ENCODE results near the gene INKA1.

The INKA1 gene

DNA sequence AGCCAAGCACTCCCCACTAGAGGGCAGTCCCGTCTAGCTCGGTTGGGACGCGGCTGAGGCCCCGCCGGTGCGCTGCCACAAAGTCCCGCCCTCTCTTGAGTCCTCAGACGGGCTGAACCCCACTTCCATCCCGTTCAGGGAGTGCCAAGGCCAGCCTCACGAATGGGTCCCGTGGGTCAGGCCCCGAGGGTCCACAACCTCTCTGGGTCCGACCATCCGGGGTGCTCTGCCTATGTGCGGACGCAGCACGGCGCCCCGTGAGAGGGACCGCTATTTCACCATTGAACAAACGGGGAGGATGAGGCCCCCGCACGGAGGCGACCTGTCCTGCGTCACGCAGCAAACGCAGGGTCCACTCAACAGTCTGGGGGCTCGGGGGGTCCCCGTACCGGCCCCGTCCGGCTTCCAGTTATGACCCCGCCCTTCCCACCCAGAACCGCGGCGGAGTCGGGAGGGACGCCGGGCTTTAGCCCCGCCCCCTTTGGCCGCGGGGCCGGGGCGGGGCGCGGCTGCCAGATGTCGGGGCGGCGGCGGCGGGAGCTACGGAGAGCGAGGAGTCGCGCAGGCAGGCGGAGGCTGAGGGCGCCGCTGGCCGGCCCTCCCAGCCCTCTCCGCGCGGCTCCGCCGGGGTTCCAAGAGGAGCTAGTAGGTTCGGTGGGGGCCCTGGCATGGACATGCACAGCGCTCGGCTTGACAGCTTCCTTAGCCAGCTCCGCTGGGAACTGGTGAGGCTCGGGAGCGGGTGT lies at the start of gene INKA1:
TSS of gene INKA1 (plus strand) at position 543 of the 746 bp plus-strand sequence. CDS start at position 675, 132 bp downstream.
- TF ChIP-seq, protein P1, sequence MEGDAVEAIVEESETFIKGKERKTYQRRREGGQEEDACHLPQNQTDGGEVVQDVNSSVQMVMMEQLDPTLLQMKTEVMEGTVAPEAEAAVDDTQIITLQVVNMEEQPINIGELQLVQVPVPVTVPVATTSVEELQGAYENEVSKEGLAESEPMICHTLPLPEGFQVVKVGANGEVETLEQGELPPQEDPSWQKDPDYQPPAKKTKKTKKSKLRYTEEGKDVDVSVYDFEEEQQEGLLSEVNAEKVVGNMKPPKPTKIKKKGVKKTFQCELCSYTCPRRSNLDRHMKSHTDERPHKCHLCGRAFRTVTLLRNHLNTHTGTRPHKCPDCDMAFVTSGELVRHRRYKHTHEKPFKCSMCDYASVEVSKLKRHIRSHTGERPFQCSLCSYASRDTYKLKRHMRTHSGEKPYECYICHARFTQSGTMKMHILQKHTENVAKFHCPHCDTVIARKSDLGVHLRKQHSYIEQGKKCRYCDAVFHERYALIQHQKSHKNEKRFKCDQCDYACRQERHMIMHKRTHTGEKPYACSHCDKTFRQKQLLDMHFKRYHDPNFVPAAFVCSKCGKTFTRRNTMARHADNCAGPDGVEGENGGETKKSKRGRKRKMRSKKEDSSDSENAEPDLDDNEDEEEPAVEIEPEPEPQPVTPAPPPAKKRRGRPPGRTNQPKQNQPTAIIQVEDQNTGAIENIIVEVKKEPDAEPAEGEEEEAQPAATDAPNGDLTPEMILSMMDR (conservative IDR thresholded peaks at IDR 0.05), result peak; percentile 97

DNA sequence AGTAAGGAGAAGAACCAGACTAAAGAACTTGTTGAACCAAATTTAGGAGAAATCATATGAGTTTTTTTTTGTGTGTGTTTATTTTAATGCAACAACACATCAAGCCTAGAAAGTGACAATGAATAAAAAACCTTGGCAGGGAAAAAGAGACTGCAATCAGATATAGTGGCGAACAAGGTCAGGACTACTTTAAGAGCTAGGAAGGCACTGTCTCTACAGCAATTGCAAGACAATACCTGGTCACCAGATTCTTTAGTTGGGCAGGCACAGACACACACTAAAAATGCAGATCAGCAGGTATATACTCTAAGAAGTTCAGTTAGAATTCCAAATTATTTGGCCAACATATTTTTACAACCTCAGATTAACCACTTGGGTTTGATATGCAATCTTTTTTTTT lies 48.5 kb upstream of the INKA1 start:
- TF ChIP-seq, protein P1 (conservative IDR thresholded peaks at IDR 0.05), result no peak
- H3K27ac ChIP-seq, result no peak overlapping the region

More for the DNA sequence above, at the start of gene INKA1:
- H3K27ac ChIP-seq, result peak within 1 kb of the TSS; percentile 76; the same call in 1 of the 2 replicates

DNA sequence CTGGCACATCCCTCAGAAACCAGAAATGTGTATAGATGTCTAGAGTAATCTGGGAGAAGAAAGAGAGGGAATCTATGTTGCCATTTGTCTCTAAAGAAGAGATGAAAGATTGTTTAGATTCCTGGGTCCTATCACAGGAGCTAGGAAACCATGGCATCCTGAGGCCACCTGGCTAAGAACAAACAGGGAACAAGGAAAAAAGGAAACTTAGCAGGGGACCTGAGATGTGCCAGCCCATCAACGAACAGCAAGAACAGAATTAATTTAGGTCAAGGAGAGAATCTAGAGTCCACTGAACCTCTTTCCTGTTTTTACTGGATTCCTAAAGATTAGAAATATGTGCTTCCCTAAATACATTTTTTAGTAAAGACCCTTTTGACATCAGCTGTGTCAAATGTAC lies 47.0 kb upstream of the INKA1 start:
- no peak overlapping the region for H3K27ac ChIP-seq
- TF ChIP-seq, protein P1 (conservative IDR thresholded peaks at IDR 0.05), result no peak

DNA sequence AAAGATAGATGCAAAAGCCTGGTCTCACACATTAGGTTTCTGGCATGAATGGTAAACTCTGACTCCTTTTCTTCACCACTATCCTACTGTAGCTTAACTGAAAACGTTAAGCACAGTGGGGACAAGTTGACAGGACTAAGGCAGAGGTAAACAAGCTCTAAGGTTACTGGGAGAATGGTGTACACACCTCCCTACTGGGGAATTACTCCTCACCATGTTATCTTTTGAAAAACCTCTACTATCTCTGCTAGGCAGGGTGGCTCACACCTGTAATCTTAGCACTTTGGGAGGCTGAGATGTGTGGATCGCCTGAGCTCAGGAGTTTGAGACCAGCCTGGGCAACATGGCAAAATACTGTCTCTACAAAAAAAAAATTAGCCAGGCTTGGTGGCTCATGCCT lies 45.9 kb upstream of the INKA1 start:
- TF ChIP-seq, protein P1 (conservative IDR thresholded peaks at IDR 0.05), result no peak
- H3K27ac ChIP-seq, result no peak overlapping the region

DNA sequence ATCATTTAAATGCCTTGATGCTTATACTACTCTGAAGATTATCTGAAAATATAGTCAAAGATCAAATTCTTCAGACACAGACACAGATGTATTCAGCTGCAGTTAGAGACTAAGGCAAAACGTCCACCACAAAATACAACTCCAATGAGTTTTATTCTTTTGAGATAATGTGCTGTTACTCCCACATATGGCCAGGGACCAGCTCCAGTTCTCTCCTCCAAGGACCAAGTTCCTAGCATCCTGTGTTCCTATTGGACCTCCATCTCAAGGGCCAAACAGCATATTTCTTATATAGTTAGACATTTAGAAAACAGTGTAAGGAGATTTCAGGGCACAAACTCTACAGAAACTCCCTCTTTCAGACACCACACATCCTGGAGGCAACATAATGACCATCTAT lies 43.8 kb upstream of the INKA1 start:
- TF ChIP-seq, protein P1 (conservative IDR thresholded peaks at IDR 0.05), result no peak
- H3K27ac ChIP-seq, result no peak overlapping the region

DNA sequence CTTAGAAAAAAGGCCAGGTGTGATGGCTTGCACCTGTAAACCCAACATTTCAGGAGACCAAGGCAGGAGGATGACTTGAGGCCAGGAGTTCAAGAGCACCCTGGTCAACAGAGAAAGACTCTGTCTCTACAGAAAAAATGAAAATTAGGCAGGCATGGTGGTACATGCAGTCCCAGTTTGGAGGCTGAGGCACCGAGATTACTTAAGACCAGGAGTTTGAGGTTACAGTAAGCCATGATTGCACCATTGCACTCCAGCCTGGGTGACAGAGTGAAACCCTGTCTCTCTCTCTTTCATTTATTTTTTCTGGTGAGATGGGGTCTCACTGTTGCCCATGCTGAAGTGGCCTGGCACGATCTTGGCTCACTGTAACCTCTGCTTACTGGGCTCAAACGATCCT lies 41.4 kb upstream of the INKA1 start:
- TF ChIP-seq, protein P1 (conservative IDR thresholded peaks at IDR 0.05), result no peak
- H3K27ac ChIP-seq, result no peak overlapping the region

DNA sequence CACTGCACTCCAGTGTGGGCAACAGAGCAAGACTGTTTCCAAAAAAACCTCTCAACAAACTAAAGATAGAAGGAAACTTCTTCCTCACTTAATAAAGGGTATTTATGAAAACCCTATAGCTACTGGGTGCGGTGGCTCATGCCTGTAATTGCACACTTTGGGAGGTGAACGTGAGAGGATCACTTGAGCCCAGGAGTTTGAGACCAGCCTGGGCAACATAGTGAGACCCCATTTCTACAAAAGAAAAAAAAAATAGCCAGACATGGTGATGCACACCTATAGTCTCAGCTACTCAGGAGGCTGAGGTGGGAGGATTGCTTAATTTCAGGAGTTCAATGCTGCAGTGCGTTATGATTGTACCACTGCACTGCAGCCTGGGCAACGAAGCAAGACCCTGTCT lies 39.1 kb upstream of the INKA1 start:
- TF ChIP-seq, protein P1 (conservative IDR thresholded peaks at IDR 0.05), result no peak
- no peak overlapping the region for H3K27ac ChIP-seq

Data from VCaP (cell line).